GM10248 (cell line): Measurements from ENCODE around the gene MAGED4.

ENCODE experiments used
- CTCF ChIA-PET: fragments of 300-600 bp; sonication (Branson Sonifier 250); formaldehyde crosslinking; extraction: SDS; loops from one replicate; lab custom pipeline; 2021; ENCODE audit warnings: antibody characterized with exemption; lab: Yijun Ruan, JAX
- POLR2A ChIA-PET: fragments of 350-650 bp; sonication (Branson Sonifier 250); formaldehyde crosslinking; extraction: SDS; loops from one replicate; lab custom pipeline; 2020; ENCODE audit warnings: antibody characterized with exemption; lab: Yijun Ruan, JAX
- DNase-seq: peaks from one replicate; pipeline ENCODE4 v3.0.0; 2012; ENCODE audit errors: extremely low spot score
- CTCF ChIP-seq: IDR thresholded peaks from 2 replicates; pipeline ENCODE4 v1.5.1; 2012; ENCODE audit warnings: mild to moderate bottlenecking, low read depth; ENCODE audit errors: extremely low read depth, missing control alignments, control extremely low read depth

The MAGED4 gene

DNA sequence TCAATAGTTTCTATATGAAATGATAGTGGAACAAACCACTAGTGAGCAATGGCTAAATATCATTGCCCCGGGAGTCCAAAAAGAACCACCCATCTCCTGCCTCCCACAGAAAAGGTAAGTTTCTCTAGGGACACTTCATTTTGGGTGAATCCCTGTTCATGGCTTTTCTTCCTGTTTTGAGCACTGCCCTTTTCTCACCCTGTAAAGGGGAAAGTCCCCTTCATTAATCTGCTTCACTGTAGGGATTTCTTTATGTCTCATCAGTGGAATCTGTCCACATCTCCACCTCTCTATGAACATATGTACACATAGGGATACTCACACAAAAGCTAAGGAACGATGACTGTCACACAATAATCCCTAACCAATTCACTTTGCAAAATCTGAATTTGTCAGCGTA lies 28.6 kb downstream of the MAGED4 start:
- ChIA-PET CTCF (no interaction called here), POLR2A (no interaction called here)

GRCh38 chrX:52216541-52216940 lies 31.9 kb downstream of the MAGED4 start:
- no peak for DNase-seq
- ChIA-PET POLR2A (no interaction called here), CTCF (no interaction called here)
- no peak for TF ChIP-seq CTCF

More for the DNA sequence above, 28.6 kb downstream of the MAGED4 start:
- no peak for TF ChIP-seq CTCF
- DNase-seq: no peak

- no peak for TF ChIP-seq CTCF
- CTCF ChIA-PET: no interaction called here
- DNase-seq: no peak
- POLR2A ChIA-PET: no interaction called here
Measured at GRCh38 chrX:52217494-52218160, 32.9 kb downstream of the MAGED4 start.

GRCh38 chrX:52220936-52221335 lies 36.2 kb downstream of the MAGED4 start:
- CTCF ChIA-PET: no interaction called here
- TF ChIP-seq CTCF: no peak
- DNase-seq: no peak
- POLR2A ChIA-PET: no interaction called here
